ENCODE data around the gene ASB9.
"Not testable (repeated sequence)": the region's sequence is repeated elsewhere in the genome, so short reads cannot be mapped to it uniquely, and the experiment has no call there.

The ASB9 gene

GRCh38 chrX:15293451-15293850 is 23.6 kb upstream of the ASB9 start:
- DNase-seq (ENCODE audit: low read depth), result no peak
- no peak for TF ChIP-seq CTCF (IDR thresholded peaks at IDR 0.05; ENCODE audit: low read depth, low read length)
- TF ChIP-seq MYC (IDR thresholded peaks at IDR 0.05; ENCODE audit: low read depth, low read length), result no peak
- no peak for TF ChIP-seq MAX (IDR thresholded peaks at IDR 0.05; ENCODE audit: low read depth, low read length)
- no peak for TF ChIP-seq POLR2A (IDR thresholded peaks at IDR 0.05; ENCODE audit: extremely low read depth, insufficient read length)
- H3K4me3 ChIP-seq (ENCODE audit: low read depth, low read length), result no peak overlapping the region

GRCh38 chrX:15292861-15293260 is 23.0 kb upstream of the ASB9 start:
- H3K4me3 ChIP-seq (ENCODE audit: low read depth, low read length), result no peak overlapping the region
- no peak for DNase-seq (ENCODE audit: low read depth)
- TF ChIP-seq MAX (IDR thresholded peaks at IDR 0.05; ENCODE audit: low read depth, low read length), result no peak
- no peak for TF ChIP-seq POLR2A (IDR thresholded peaks at IDR 0.05; ENCODE audit: extremely low read depth, insufficient read length)
- TF ChIP-seq CTCF (IDR thresholded peaks at IDR 0.05; ENCODE audit: low read depth, low read length), result no peak
- TF ChIP-seq MYC (IDR thresholded peaks at IDR 0.05; ENCODE audit: low read depth, low read length), result no peak

GRCh38 chrX:15277604-15278003 is 7.7 kb upstream of the ASB9 start:
- DNase-seq (ENCODE audit: low read depth), result no peak
- no peak overlapping the region for H3K4me3 ChIP-seq (ENCODE audit: low read depth, low read length)
- TF ChIP-seq MYC (IDR thresholded peaks at IDR 0.05; ENCODE audit: low read depth, low read length), result no peak
- no peak for TF ChIP-seq POLR2A (IDR thresholded peaks at IDR 0.05; ENCODE audit: extremely low read depth, insufficient read length)
- no peak for TF ChIP-seq CTCF (IDR thresholded peaks at IDR 0.05; ENCODE audit: low read depth, low read length)
- TF ChIP-seq MAX (IDR thresholded peaks at IDR 0.05; ENCODE audit: low read depth, low read length), result no peak

- no peak overlapping the region for H3K4me3 ChIP-seq (ENCODE audit: low read depth, low read length)
- DNase-seq (ENCODE audit: low read depth), result no peak
- TF ChIP-seq POLR2A (IDR thresholded peaks at IDR 0.05; ENCODE audit: extremely low read depth, insufficient read length) (no peak), MYC (IDR thresholded peaks at IDR 0.05; ENCODE audit: low read depth, low read length) (no peak), CTCF (IDR thresholded peaks at IDR 0.05; ENCODE audit: low read depth, low read length) (no peak), MAX (IDR thresholded peaks at IDR 0.05; ENCODE audit: low read depth, low read length) (no peak)
Measured at GRCh38 chrX:15274946-15275345, 5.1 kb upstream of the ASB9 start.

- DNase-seq (ENCODE audit: low read depth); H3K4me3 ChIP-seq (ENCODE audit: low read depth, low read length): not testable (repeated sequence)
Measured at GRCh38 chrX:15273275-15273674, 3.4 kb upstream of the ASB9 start.

GRCh38 chrX:15271757-15272156 is 1.9 kb upstream of the ASB9 start:
- TF ChIP-seq POLR2A (IDR thresholded peaks at IDR 0.05; ENCODE audit: extremely low read depth, insufficient read length) (no peak), MYC (IDR thresholded peaks at IDR 0.05; ENCODE audit: low read depth, low read length) (no peak), MAX (IDR thresholded peaks at IDR 0.05; ENCODE audit: low read depth, low read length) (no peak), CTCF (IDR thresholded peaks at IDR 0.05; ENCODE audit: low read depth, low read length) (no peak)
- H3K4me3 ChIP-seq (ENCODE audit: low read depth, low read length), result no peak overlapping the region
- DNase-seq (ENCODE audit: low read depth), result no peak
